ENCODE measurements around the gene RAPGEFL1. TPM values are rescaled to one million over a fixed set of nuclear protein-coding genes. Genes with fewer than 3 reads are reported as not detected.
A peak's percentile ranks its signal among the peaks of the same experiment; 100 is the strongest.

The RAPGEFL1 gene
- total and polyA plus RNA-seq, 5 donors from 2014 or later, result 0.79 to 4.5 TPM; not detected in 3

DNA sequence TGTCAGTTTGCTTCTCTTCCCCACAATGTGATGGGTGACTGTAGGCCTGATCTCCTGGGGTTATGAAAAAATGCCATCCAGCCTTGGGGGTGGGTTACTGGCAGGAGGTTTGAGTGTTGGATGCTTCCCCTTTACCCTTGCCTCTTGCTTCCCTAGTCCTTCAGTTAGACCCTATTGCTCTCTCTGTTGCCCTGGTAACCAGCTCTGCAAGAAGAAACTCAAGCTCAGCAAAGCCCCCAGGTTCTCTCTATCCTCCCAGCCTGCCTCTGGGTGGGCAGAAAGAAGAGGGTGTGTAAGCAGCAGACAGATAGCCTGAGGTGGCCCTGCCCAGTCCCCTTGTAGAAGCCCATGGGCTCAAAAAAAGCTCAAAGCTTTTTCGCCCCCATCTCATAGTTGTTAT is 2.8 kb upstream of the RAPGEFL1 start:
- Mint-ChIP-seq H3K27me3 (peaks cover 4% of the 10 kb centered on the region), H3K27ac (peak overlapping the region in 1 of 3 donors; percentile 22), H3K9me3 (no peaks in the 10 kb centered on the region), H3K36me3 (peaks cover 25% of the 10 kb centered on the region), H3K4me1 (peaks cover 0 to 9% (median 5%) of the 10 kb centered on the region in 4 donors), H3K4me3 (no peak overlapping the region)
- ATAC-seq (ENCODE audit: low read depth in 2 of 2) (no peak), DNase-seq (no peak)
- Histone ChIP-seq H3K36me3 (ENCODE audit: control insufficient read depth, insufficient read depth, low read length) (peaks cover 36% of the 10 kb centered on the region), H3K9me3 (ENCODE audit: control insufficient read depth in 2 of 2, low read length in 2 of 2) (no peaks in the 10 kb centered on the region), H3K4me1 (ENCODE audit: control insufficient read depth, insufficient read depth, low read length, poor library complexity, severe bottlenecking) (peaks cover 19% of the 10 kb centered on the region), H3K27ac (ENCODE audit: insufficient read depth, low read length, poor library complexity, severe bottlenecking) (no peak overlapping the region), H3K27me3 (ENCODE audit: control insufficient read depth, insufficient read depth, low read length) (no peaks in the 10 kb centered on the region), H3K4me3 (ENCODE audit: low read depth, low read length) (no peak overlapping the region)

GRCh38 chr17:40175928-40176753 is 1.1 kb upstream of the RAPGEFL1 start:
- peaks cover 16% of the 10 kb centered on the region for H3K36me3 Mint-ChIP-seq
- peaks cover 4% of the 10 kb centered on the region for H3K27me3 Mint-ChIP-seq
- H3K4me1 ChIP-seq (ENCODE audit: control insufficient read depth, insufficient read depth, low read length, poor library complexity, severe bottlenecking), result peaks cover 19% of the 10 kb centered on the region
- peak overlapping the region in 1 of 3 donors; percentile 38 for H3K27ac Mint-ChIP-seq
- no peaks in the 10 kb centered on the region for H3K9me3 Mint-ChIP-seq
- peak overlapping the region in 3 of 4 donors; percentile 62 to 69 (median 68) for H3K4me3 Mint-ChIP-seq
- no peaks in the 10 kb centered on the region for H3K9me3 ChIP-seq (ENCODE audit: control insufficient read depth in 2 of 2, low read length in 2 of 2)
- no peak overlapping the region for H3K27ac ChIP-seq (ENCODE audit: insufficient read depth, low read length, poor library complexity, severe bottlenecking)
- no peaks in the 10 kb centered on the region for H3K27me3 ChIP-seq (ENCODE audit: control insufficient read depth, insufficient read depth, low read length)
- H3K36me3 ChIP-seq (ENCODE audit: control insufficient read depth, insufficient read depth, low read length), result peaks cover 21% of the 10 kb centered on the region
- peaks cover 0 to 8% (median 5%) of the 10 kb centered on the region in 4 donors for H3K4me1 Mint-ChIP-seq
- DNase-seq (no peak), ATAC-seq (ENCODE audit: low read depth in 2 of 2) (no peak)
- no peak overlapping the region for H3K4me3 ChIP-seq (ENCODE audit: low read depth, low read length)

DNA sequence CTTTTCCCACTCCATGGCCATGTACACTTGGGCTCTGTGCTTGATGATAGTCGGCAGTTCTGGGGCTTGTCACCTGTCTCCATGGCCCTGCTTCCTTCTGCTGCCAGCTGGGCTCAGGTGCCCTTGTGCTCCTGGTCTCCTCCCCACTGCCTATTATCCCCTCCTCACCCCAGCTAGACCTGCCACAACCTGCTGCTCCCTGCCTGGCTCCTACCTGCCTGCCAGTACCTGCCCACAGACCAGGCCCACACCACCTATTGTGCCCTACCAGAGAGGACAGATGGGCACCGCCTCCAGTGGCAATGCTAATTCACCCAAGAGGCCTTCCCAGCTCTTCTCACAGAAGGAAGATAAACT is 538 bp upstream of the RAPGEFL1 start:
- Histone ChIP-seq H3K27me3 (ENCODE audit: control insufficient read depth, insufficient read depth, low read length) (no peaks in the 10 kb centered on the region), H3K9me3 (ENCODE audit: control insufficient read depth in 2 of 2, low read length in 2 of 2) (no peaks in the 10 kb centered on the region), H3K4me3 (ENCODE audit: low read depth, low read length) (no peak overlapping the region), H3K4me1 (ENCODE audit: control insufficient read depth, insufficient read depth, low read length, poor library complexity, severe bottlenecking) (peaks cover 19% of the 10 kb centered on the region), H3K27ac (ENCODE audit: insufficient read depth, low read length, poor library complexity, severe bottlenecking) (no peak overlapping the region), H3K36me3 (ENCODE audit: control insufficient read depth, insufficient read depth, low read length) (peaks cover 15% of the 10 kb centered on the region)
- no peak for ATAC-seq (ENCODE audit: low read depth in 2 of 2)
- peak overlapping the region; percentile 61 to 69 (median 65) for H3K4me3 Mint-ChIP-seq
- peaks cover 4% of the 10 kb centered on the region for H3K27me3 Mint-ChIP-seq
- no peak for DNase-seq
- peaks cover 10% of the 10 kb centered on the region for H3K36me3 Mint-ChIP-seq
- H3K9me3 Mint-ChIP-seq, result no peaks in the 10 kb centered on the region
- H3K4me1 Mint-ChIP-seq, result peaks cover 0 to 7% (median 3%) of the 10 kb centered on the region in 4 donors
- H3K27ac Mint-ChIP-seq, result peak overlapping the region in 2 of 3 donors; percentile 38 to 51

- Histone ChIP-seq H3K4me3 (ENCODE audit: low read depth, low read length) (no peak overlapping the region), H3K36me3 (ENCODE audit: control insufficient read depth, insufficient read depth, low read length) (peaks cover 5% of the 10 kb centered on the region), H3K4me1 (ENCODE audit: control insufficient read depth, insufficient read depth, low read length, poor library complexity, severe bottlenecking) (peaks cover 19% of the 10 kb centered on the region), H3K27ac (ENCODE audit: insufficient read depth, low read length, poor library complexity, severe bottlenecking) (no peak overlapping the region), H3K27me3 (ENCODE audit: control insufficient read depth, insufficient read depth, low read length) (no peaks in the 10 kb centered on the region), H3K9me3 (ENCODE audit: control insufficient read depth in 2 of 2, low read length in 2 of 2) (no peaks in the 10 kb centered on the region)
- DNase-seq (no peak), ATAC-seq (ENCODE audit: low read depth in 2 of 2) (no peak)
- peaks cover 4% of the 10 kb centered on the region for H3K27me3 Mint-ChIP-seq
- no peak overlapping the region for H3K27ac Mint-ChIP-seq
- peaks cover 0 to 7% (median 3%) of the 10 kb centered on the region in 4 donors for H3K4me1 Mint-ChIP-seq
- peak overlapping the region; percentile 33 to 81 (median 68) for H3K4me3 Mint-ChIP-seq
- H3K9me3 Mint-ChIP-seq, result no peaks in the 10 kb centered on the region
- peaks cover 9% of the 10 kb centered on the region for H3K36me3 Mint-ChIP-seq
Measured at GRCh38 chr17:40178021-40178601, 841 bp downstream of the RAPGEFL1 start.

DNA sequence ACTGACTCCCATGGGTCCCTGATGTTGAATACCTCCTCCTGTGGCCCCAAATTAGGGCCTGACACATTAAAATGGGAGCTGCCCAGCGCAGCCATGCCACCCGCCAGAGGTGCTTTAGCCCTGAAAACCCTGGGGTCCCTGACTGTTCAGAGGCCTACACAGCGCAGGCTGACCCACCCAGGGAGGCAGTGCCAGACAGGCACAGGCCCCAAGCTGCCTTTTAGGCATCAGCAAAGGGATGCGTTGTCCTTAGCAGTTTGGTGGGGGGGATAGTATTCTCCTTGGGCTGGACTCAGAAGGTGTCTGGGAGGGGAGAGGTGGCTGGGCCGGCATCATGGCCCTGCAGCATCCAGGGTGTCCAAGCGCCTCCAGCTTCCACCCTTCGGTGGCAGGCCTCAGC is 1.4 kb downstream of the RAPGEFL1 start:
- Histone ChIP-seq H3K4me3 (ENCODE audit: low read depth, low read length) (no peak overlapping the region), H3K27me3 (ENCODE audit: control insufficient read depth, insufficient read depth, low read length) (no peaks in the 10 kb centered on the region), H3K36me3 (ENCODE audit: control insufficient read depth, insufficient read depth, low read length) (no peaks in the 10 kb centered on the region), H3K27ac (ENCODE audit: insufficient read depth, low read length, poor library complexity, severe bottlenecking) (no peak overlapping the region), H3K9me3 (ENCODE audit: control insufficient read depth in 2 of 2, low read length in 2 of 2) (no peaks in the 10 kb centered on the region), H3K4me1 (ENCODE audit: control insufficient read depth, insufficient read depth, low read length, poor library complexity, severe bottlenecking) (peaks cover 19% of the 10 kb centered on the region)
- H3K27ac Mint-ChIP-seq, result no peak overlapping the region
- H3K27me3 Mint-ChIP-seq, result peaks cover 4% of the 10 kb centered on the region
- no peaks in the 10 kb centered on the region for H3K9me3 Mint-ChIP-seq
- DNase-seq (no peak), ATAC-seq (ENCODE audit: low read depth in 2 of 2) (no peak)
- peaks cover 0 to 7% (median 1%) of the 10 kb centered on the region in 4 donors for H3K4me1 Mint-ChIP-seq
- H3K36me3 Mint-ChIP-seq, result peaks cover 6% of the 10 kb centered on the region
- H3K4me3 Mint-ChIP-seq, result peak overlapping the region; percentile 33 to 81 (median 68)

- Mint-ChIP-seq H3K36me3 (peaks cover 6% of the 10 kb centered on the region), H3K27ac (peak overlapping the region in 1 of 3 donors; percentile 13)
Measured at GRCh38 chr17:40179923-40180659, 2.8 kb downstream of the RAPGEFL1 start.

DNA sequence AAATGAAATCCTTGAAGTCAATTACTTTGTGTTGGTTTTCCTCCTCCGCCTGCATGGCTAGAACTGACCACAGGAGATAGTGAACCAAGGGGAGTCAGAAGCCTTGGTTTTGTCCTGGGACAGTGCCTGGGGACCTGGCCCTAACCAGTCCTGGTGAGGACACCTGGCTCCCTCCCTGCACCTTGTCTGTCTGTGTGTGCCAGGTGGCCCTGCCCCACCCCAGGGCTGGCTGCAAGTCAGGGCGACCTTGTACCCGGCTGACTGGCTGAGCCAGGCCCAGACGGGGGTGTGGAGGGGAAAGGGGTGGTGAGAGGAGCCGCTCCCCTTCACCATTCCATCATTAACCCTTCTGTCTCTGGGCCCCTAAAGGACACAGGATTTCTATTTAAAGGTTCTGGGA is 3.4 kb downstream of the RAPGEFL1 start:
- H3K9me3 Mint-ChIP-seq, result no peaks in the 10 kb centered on the region

More at GRCh38 chr17:40179923-40180659, 2.8 kb downstream of the RAPGEFL1 start:
- ATAC-seq (ENCODE audit: low read depth in 2 of 2) (no peak), DNase-seq (no peak)
- Histone ChIP-seq H3K4me3 (ENCODE audit: low read depth, low read length) (no peak overlapping the region), H3K9me3 (ENCODE audit: control insufficient read depth in 2 of 2, low read length in 2 of 2) (no peaks in the 10 kb centered on the region), H3K4me1 (ENCODE audit: control insufficient read depth, insufficient read depth, low read length, poor library complexity, severe bottlenecking) (peaks cover 19% of the 10 kb centered on the region), H3K27me3 (ENCODE audit: control insufficient read depth, insufficient read depth, low read length) (no peaks in the 10 kb centered on the region), H3K36me3 (ENCODE audit: control insufficient read depth, insufficient read depth, low read length) (no peaks in the 10 kb centered on the region), H3K27ac (ENCODE audit: insufficient read depth, low read length, poor library complexity, severe bottlenecking) (no peak overlapping the region)
- peaks cover 4% of the 10 kb centered on the region for H3K27me3 Mint-ChIP-seq
- H3K4me1 Mint-ChIP-seq, result peaks cover 0 to 7% (median 1%) of the 10 kb centered on the region in 4 donors
- peak overlapping the region in 2 of 4 donors; percentile 4 to 86 for H3K4me3 Mint-ChIP-seq
- H3K9me3 Mint-ChIP-seq, result no peaks in the 10 kb centered on the region

More for the DNA sequence above, 3.4 kb downstream of the RAPGEFL1 start:
- Mint-ChIP-seq H3K27me3 (peaks cover 4% of the 10 kb centered on the region), H3K4me3 (peak overlapping the region in 1 of 4 donors; percentile 4), H3K36me3 (peaks cover 5% of the 10 kb centered on the region), H3K27ac (no peak overlapping the region), H3K4me1 (peaks cover 0 to 7% (median 1%) of the 10 kb centered on the region in 4 donors)
- Histone ChIP-seq H3K27ac (ENCODE audit: insufficient read depth, low read length, poor library complexity, severe bottlenecking) (no peak overlapping the region), H3K27me3 (ENCODE audit: control insufficient read depth, insufficient read depth, low read length) (no peaks in the 10 kb centered on the region), H3K9me3 (ENCODE audit: control insufficient read depth in 2 of 2, low read length in 2 of 2) (no peaks in the 10 kb centered on the region), H3K36me3 (ENCODE audit: control insufficient read depth, insufficient read depth, low read length) (no peaks in the 10 kb centered on the region), H3K4me3 (ENCODE audit: low read depth, low read length) (no peak overlapping the region), H3K4me1 (ENCODE audit: control insufficient read depth, insufficient read depth, low read length, poor library complexity, severe bottlenecking) (peaks cover 19% of the 10 kb centered on the region)
- ATAC-seq (ENCODE audit: low read depth in 2 of 2), result no peak
- no peak for DNase-seq
